Middle frontal gyrus (tissue), 1 donor: Measurements from ENCODE around the gene FAM83E.
"Not testable (repeated sequence)": the region's sequence is repeated elsewhere in the genome, so short reads cannot be mapped to it uniquely, and the experiment has no call there.

ENCODE experiments used
- DNase-seq: peaks from one replicate; pipeline ENCODE4 v3.0.0-alpha.2; 2015; ENCODE audit warnings: low spot score; ENCODE audit errors: extremely low spot score

The FAM83E gene

DNA sequence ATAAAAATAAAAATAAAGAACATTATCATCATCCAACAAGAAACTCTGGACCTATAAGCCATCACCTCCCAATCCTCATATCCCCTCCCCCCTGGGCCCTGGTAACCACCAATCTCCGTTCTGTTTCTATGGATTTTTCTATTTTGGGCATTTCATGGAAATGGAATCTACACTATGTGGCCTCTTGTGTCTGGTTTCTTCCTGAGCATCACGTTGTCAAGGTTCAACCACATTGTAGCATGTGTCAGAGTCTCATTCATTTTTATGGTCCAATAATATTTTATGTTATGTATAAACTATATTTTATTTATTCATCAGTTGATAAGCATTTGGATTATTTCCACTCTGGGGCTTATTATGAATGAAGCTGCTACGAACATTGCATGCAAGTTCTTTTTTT lies 36.0 kb downstream of the FAM83E start:
- no peak for DNase-seq

DNA sequence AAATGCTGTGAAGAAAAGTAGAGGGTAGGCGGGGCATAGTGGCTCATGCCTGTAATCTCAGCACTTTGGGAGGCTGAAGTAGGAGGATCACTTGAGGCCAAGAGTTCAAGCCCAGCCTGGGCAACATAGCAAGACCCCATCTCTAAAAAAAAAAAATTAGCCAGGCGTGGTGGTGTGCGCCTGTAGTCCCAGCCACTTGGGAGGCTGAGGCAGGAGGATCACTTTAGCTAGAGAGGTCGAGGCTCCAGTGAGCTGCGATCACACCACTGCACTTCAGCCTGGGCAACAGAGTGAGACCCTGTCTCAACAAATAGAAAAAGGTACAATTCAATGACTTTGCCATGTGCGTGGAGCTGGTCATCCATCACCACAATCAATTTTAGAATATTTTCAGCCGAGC lies 37.0 kb downstream of the FAM83E start:
- not testable (repeated sequence) for DNase-seq

DNA sequence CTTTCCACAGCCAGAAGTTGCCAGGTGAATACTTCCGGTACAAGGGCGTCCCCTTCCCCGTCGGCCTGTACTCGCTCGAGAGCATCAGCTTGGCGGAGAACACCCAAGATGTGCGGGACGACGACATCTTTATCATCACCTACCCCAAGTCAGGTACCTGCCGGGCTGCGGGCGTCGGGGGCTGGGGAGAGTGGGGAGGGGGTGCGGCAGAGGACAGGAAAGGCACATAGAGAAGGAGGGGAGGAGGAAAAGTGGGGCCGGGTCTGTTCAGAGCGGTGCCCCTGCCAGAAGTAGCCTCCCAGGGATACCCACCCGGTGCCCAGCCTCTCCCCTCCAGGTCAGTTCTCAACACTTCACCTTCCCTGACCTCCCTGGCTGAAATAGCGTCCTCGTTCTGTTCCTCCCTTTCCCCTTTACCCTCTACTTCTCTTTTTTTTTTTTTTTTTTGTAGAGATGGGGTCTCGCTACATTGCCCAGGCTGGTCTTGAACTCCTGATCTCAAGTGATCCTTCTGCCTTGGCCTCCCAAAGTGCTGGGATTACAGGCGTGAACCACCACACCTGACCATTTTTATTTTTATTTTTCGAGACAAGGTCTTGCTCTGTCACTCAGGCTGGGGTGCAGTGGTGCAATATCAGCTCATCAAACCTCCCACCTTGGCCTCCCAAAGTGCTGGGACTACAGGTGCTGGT lies 38.8 kb downstream of the FAM83E start:
- DNase-seq, result no peak

GRCh38 chr19:48573163-48573505 lies 41.7 kb downstream of the FAM83E start:
- DNase-seq, result no peak

GRCh38 chr19:48571378-48572162 lies 43.3 kb downstream of the FAM83E start:
- DNase-seq, result no peak

DNA sequence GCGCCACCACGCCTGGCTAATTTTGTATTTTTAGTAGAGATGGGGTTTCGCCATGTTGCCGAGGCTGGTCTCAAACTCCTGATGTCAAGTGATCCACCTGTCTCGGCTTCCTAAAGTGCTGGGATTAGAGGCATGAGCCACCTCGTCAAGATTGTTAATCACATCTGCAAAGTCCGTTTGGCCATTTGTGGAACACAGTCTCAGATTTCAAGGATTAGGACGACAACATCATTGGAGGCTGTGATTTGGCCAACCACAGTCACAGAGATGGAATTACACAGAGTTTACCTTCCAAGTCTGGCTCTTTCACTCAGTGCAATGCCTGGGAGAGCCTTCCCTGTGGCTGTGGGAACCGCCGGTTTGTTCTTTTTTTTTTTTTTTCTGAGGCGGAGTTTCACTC lies 45.1 kb downstream of the FAM83E start:
- no peak for DNase-seq

DNA sequence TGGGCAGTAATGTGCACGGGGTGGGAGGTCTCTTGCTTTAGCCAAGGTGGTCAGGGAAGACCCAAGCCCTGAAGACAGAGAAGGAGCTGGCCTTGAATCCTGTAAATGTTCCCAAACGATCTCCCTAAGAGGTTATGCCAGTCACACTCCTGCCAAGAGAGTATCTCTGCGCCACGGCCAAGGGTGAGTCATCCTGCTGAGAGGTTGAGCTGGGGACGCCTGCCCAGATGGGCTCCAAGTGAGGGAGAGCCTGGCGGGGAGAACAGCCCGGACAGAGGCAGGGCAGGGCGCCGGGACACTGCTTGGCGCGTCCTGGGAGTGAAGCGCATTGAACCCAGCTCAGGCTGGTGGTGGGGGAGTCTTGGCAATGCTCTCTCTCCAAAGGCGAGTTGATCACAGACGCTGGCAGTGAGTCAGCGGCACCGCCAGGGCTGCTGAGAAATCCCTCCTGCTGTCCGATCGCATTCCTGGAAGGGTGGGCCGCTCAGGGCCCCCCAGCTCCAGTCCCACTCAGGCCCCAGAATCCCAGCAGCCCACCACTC lies 46.5 kb downstream of the FAM83E start:
- DNase-seq, result no peak

DNA sequence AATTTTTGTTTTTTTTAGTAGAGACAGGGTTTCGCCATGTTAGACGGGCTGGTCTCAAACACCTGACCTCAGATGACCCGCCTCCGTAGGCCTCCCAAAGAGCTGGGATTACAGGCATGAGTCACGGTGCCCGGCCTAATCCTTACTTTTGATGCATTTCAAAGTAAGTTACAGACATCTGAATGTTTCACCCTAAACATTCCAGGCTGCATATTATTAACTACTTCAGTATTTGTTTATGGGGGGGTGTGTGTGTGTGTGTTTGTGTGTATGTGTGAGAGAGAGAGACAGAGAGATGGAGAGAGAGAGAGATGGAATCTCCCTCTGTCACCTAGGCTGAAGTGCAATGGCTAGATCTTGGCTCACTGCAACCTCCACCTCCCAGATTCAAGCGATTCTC lies 49.8 kb downstream of the FAM83E start:
- DNase-seq, result no peak
